T-helper 1 cell treated with Interleukin-12 subunit alpha and Interleukin-12 subunit beta and Interleukin-4 antibody, amounts not matched to agents 30 μg/mL and 1 μg/mL, for 36 hours (primary cell): ENCODE measurements around the gene TMTC2.

Experiments used
- H3K27ac Mint-ChIP-seq: one replicate; pipeline ENCODE4 v1.8.0; 2021; ENCODE audit warnings: mild to moderate bottlenecking, mixed read lengths
- H3K27me3 Mint-ChIP-seq: one replicate; pipeline ENCODE4 v1.8.0; 2021; ENCODE audit warnings: low read depth, mixed read lengths
- H3K36me3 Mint-ChIP-seq: one replicate; pipeline ENCODE4 v1.8.0; 2021; ENCODE audit warnings: low read depth, mixed read lengths
- H3K4me1 Mint-ChIP-seq: one replicate; pipeline ENCODE4 v1.8.0; 2021; ENCODE audit warnings: low read depth, mixed read lengths
- H3K4me3 Mint-ChIP-seq: one replicate; pipeline ENCODE4 v1.8.0; 2021; ENCODE audit warnings: mild to moderate bottlenecking, moderate library complexity, mixed read lengths
- H3K9me3 Mint-ChIP-seq: one replicate; pipeline ENCODE4 v1.8.0; 2021; ENCODE audit warnings: mixed read lengths

The TMTC2 gene

GRCh38 chr12:83040991-83041390, 354.3 kb downstream of the TMTC2 start:
- Mint-ChIP-seq H3K36me3 (no peaks in the 10 kb centered on the region), H3K27ac (no peak overlapping the region), H3K27me3 (no peaks in the 10 kb centered on the region), H3K4me1 (no peaks in the 10 kb centered on the region), H3K9me3 (no peaks in the 10 kb centered on the region), H3K4me3 (no peak overlapping the region)

GRCh38 chr12:83042441-83043200, 355.9 kb downstream of the TMTC2 start:
- Mint-ChIP-seq H3K9me3 (no peaks in the 10 kb centered on the region), H3K4me1 (no peaks in the 10 kb centered on the region), H3K4me3 (no peak overlapping the region), H3K36me3 (no peaks in the 10 kb centered on the region), H3K27ac (no peak overlapping the region), H3K27me3 (no peaks in the 10 kb centered on the region)

- Mint-ChIP-seq H3K27me3 (no peaks in the 10 kb centered on the region), H3K9me3 (no peaks in the 10 kb centered on the region), H3K27ac (no peak overlapping the region), H3K4me3 (no peak overlapping the region), H3K36me3 (no peaks in the 10 kb centered on the region), H3K4me1 (no peaks in the 10 kb centered on the region)
Measured at GRCh38 chr12:83044736-83045135, 358.0 kb downstream of the TMTC2 start.

GRCh38 chr12:83046019-83046418, 359.3 kb downstream of the TMTC2 start:
- H3K4me1 Mint-ChIP-seq, result no peaks in the 10 kb centered on the region
- no peaks in the 10 kb centered on the region for H3K27me3 Mint-ChIP-seq
- H3K9me3 Mint-ChIP-seq, result no peaks in the 10 kb centered on the region
- H3K36me3 Mint-ChIP-seq, result no peaks in the 10 kb centered on the region
- H3K4me3 Mint-ChIP-seq, result no peak overlapping the region
- H3K27ac Mint-ChIP-seq, result no peak overlapping the region

GRCh38 chr12:83049306-83049705, 362.6 kb downstream of the TMTC2 start:
- H3K4me3 Mint-ChIP-seq, result no peak overlapping the region
- no peaks in the 10 kb centered on the region for H3K9me3 Mint-ChIP-seq
- H3K27me3 Mint-ChIP-seq, result no peaks in the 10 kb centered on the region
- H3K36me3 Mint-ChIP-seq, result no peaks in the 10 kb centered on the region
- no peaks in the 10 kb centered on the region for H3K4me1 Mint-ChIP-seq
- no peak overlapping the region for H3K27ac Mint-ChIP-seq

- Mint-ChIP-seq H3K9me3 (no peaks in the 10 kb centered on the region), H3K36me3 (no peaks in the 10 kb centered on the region), H3K27me3 (no peaks in the 10 kb centered on the region), H3K27ac (no peak overlapping the region), H3K4me1 (no peaks in the 10 kb centered on the region), H3K4me3 (no peak overlapping the region)
Measured at GRCh38 chr12:83052890-83053541, 366.3 kb downstream of the TMTC2 start.

- H3K27ac Mint-ChIP-seq, result no peak overlapping the region
- H3K4me1 Mint-ChIP-seq, result no peaks in the 10 kb centered on the region
- H3K36me3 Mint-ChIP-seq, result no peaks in the 10 kb centered on the region
- H3K9me3 Mint-ChIP-seq, result no peaks in the 10 kb centered on the region
- H3K27me3 Mint-ChIP-seq, result no peaks in the 10 kb centered on the region
- no peak overlapping the region for H3K4me3 Mint-ChIP-seq
Measured at GRCh38 chr12:83057436-83057835, 370.7 kb downstream of the TMTC2 start.

GRCh38 chr12:83059107-83059506, 372.4 kb downstream of the TMTC2 start:
- Mint-ChIP-seq H3K36me3 (no peaks in the 10 kb centered on the region), H3K4me3 (no peak overlapping the region), H3K4me1 (no peaks in the 10 kb centered on the region), H3K9me3 (no peaks in the 10 kb centered on the region), H3K27ac (no peak overlapping the region), H3K27me3 (no peaks in the 10 kb centered on the region)

GRCh38 chr12:83065562-83065961, 378.9 kb downstream of the TMTC2 start:
- Mint-ChIP-seq H3K36me3 (no peaks in the 10 kb centered on the region), H3K9me3 (peaks cover 2% of the 10 kb centered on the region), H3K4me3 (no peak overlapping the region), H3K4me1 (no peaks in the 10 kb centered on the region), H3K27me3 (no peaks in the 10 kb centered on the region), H3K27ac (no peak overlapping the region)

- Mint-ChIP-seq H3K4me1 (no peaks in the 10 kb centered on the region), H3K36me3 (no peaks in the 10 kb centered on the region), H3K4me3 (no peak overlapping the region), H3K27ac (no peak overlapping the region), H3K27me3 (no peaks in the 10 kb centered on the region), H3K9me3 (peaks cover 7% of the 10 kb centered on the region)
Measured at GRCh38 chr12:83067981-83068380, 381.3 kb downstream of the TMTC2 start.

- H3K27me3 Mint-ChIP-seq, result no peaks in the 10 kb centered on the region
- no peak overlapping the region for H3K4me3 Mint-ChIP-seq
- H3K27ac Mint-ChIP-seq, result no peak overlapping the region
- H3K36me3 Mint-ChIP-seq, result no peaks in the 10 kb centered on the region
- H3K9me3 Mint-ChIP-seq, result peaks cover 5% of the 10 kb centered on the region
- H3K4me1 Mint-ChIP-seq, result no peaks in the 10 kb centered on the region
Measured at GRCh38 chr12:83074358-83074894, 387.7 kb downstream of the TMTC2 start.

GRCh38 chr12:83075471-83075870, 388.8 kb downstream of the TMTC2 start:
- Mint-ChIP-seq H3K36me3 (no peaks in the 10 kb centered on the region), H3K27me3 (no peaks in the 10 kb centered on the region), H3K4me3 (no peak overlapping the region), H3K4me1 (no peaks in the 10 kb centered on the region), H3K27ac (no peak overlapping the region), H3K9me3 (peaks cover 5% of the 10 kb centered on the region)

GRCh38 chr12:83077041-83077440, 390.3 kb downstream of the TMTC2 start:
- Mint-ChIP-seq H3K9me3 (peaks cover 5% of the 10 kb centered on the region), H3K4me1 (no peaks in the 10 kb centered on the region), H3K36me3 (no peaks in the 10 kb centered on the region), H3K4me3 (no peak overlapping the region), H3K27ac (no peak overlapping the region), H3K27me3 (no peaks in the 10 kb centered on the region)

GRCh38 chr12:83082690-83083276, 396.1 kb downstream of the TMTC2 start:
- Mint-ChIP-seq H3K4me3 (no peak overlapping the region), H3K27ac (no peak overlapping the region), H3K36me3 (no peaks in the 10 kb centered on the region), H3K27me3 (peaks cover 3% of the 10 kb centered on the region), H3K9me3 (no peaks in the 10 kb centered on the region), H3K4me1 (no peaks in the 10 kb centered on the region)

- Mint-ChIP-seq H3K4me1 (no peaks in the 10 kb centered on the region), H3K9me3 (no peaks in the 10 kb centered on the region), H3K27me3 (peaks cover 3% of the 10 kb centered on the region), H3K27ac (no peak overlapping the region), H3K36me3 (no peaks in the 10 kb centered on the region), H3K4me3 (no peak overlapping the region)
Measured at GRCh38 chr12:83083616-83084015, 396.9 kb downstream of the TMTC2 start.
